GM12878 (cell line): ENCODE results near the gene MARVELD2. TPM values are rescaled to one million over a fixed set of nuclear protein-coding genes. Genes with fewer than 3 reads are reported as not detected.

ENCODE experiments used
- ATAC-seq: fragments of 200-7000 bp; cut with Tn5 transposase; 3 replicates; pipeline ENCODE4 v1.9.1; 2020; ENCODE audit warnings: mild to moderate bottlenecking, moderate library complexity
- BruUV-seq: library from RNA; stranded (reverse); fragments of 400-500 nt; replicated peaks from 2 replicates; lab custom pipeline; 2021; lab: Mats Ljungman, UMichigan
- CTCF ChIA-PET: fragments of 300-600 bp; sonication (Branson Sonifier 250); formaldehyde crosslinking; extraction: SDS; loops from one replicate; lab custom pipeline; 2021; ENCODE audit warnings: inconsistent platforms; lab: Yijun Ruan, JAX
- POLR2A ChIA-PET: fragments of 350-600 bp; formaldehyde crosslinking; extraction: SDS; loops from one replicate; lab custom pipeline; 2021; ENCODE audit warnings: inconsistent platforms; lab: Charles Lee
- RAD21 ChIA-PET: fragments of 300-600 bp; sonication (Branson Sonifier 250); formaldehyde crosslinking; loops from one replicate; lab custom pipeline; 2023; ENCODE audit warnings: antibody characterized with exemption; ENCODE audit not compliant: unreplicated experiment; lab: Charles Lee
- SMC1A ChIA-PET: fragments of 300-600 bp; sonication (Branson Sonifier 250); formaldehyde crosslinking; loops from one replicate; lab custom pipeline; 2023; ENCODE audit not compliant: unreplicated experiment, uncharacterized antibody; lab: Charles Lee
- DNase-seq: peaks from one replicate; pipeline ENCODE4 v3.0.0-alpha.2; 2011; ENCODE audit warnings: low read depth, low spot score
- FAIRE-seq: peaks from 3 replicates; lab custom pipeline; 2011; peaks lifted over from hg19 to GRCh38; lab: Jason Lieb, UNC
- H2AFZ ChIP-seq: 2 replicates; pipeline ENCODE4 v1.6.0; 2011; ENCODE audit warnings: low read depth, low read length, control low read depth; ENCODE audit not compliant: control insufficient read depth
- H3K27ac ChIP-seq: 2 replicates; pipeline ENCODE4 v1.5.1; 2011; ENCODE audit warnings: control low read depth; ENCODE audit not compliant: control insufficient read depth, insufficient read depth
- H3K27me3 ChIP-seq, 2 experiments: replicated peaks in 1 of 2; 2 replicates each; pipeline versions ENCODE4 v1.6.0 to v1.6.1; 2011; ENCODE audit warnings: low read length in 1 of 2; ENCODE audit not compliant: control insufficient read depth in 2 of 2, insufficient read depth in 2 of 2
- H3K36me3 ChIP-seq, 2 experiments: 2 replicates each; pipeline ENCODE4 v1.5.1; 2011; ENCODE audit warnings: low read length in 1 of 2; ENCODE audit not compliant: control insufficient read depth in 2 of 2, insufficient read depth in 2 of 2
- H3K4me1 ChIP-seq: 2 replicates; pipeline ENCODE4 v1.6.1; 2011; ENCODE audit warnings: mild to moderate bottlenecking, low read length, moderate library complexity, mixed read lengths; ENCODE audit not compliant: control insufficient read depth, insufficient read depth
- H3K4me2 ChIP-seq: 2 replicates; pipeline ENCODE4 v1.6.0; 2011; ENCODE audit warnings: control low read depth; ENCODE audit not compliant: control insufficient read depth, insufficient read depth
- H3K4me3 ChIP-seq: fragments of 200-600 bp; sonication (generic); 2 replicates; pipeline ENCODE4 v1.5.1; 2016
- H3K79me2 ChIP-seq: 2 replicates; pipeline ENCODE4 v1.6.0; 2011; ENCODE audit warnings: low read length; ENCODE audit not compliant: control insufficient read depth, insufficient read depth
- H3K9ac ChIP-seq: 2 replicates; pipeline ENCODE4 v1.8.0; 2011; ENCODE audit warnings: low read length, control low read depth, mixed read lengths; ENCODE audit not compliant: control insufficient read depth, insufficient read depth
- H3K9me3 ChIP-seq: replicated peaks from 3 replicates; pipeline ENCODE4 v1.5.1; 2011; ENCODE audit warnings: mild to moderate bottlenecking, low read length; ENCODE audit not compliant: control insufficient read depth, insufficient read depth
- H4K20me1 ChIP-seq: 2 replicates; pipeline ENCODE4 v1.6.0; 2011; ENCODE audit not compliant: control insufficient read depth, insufficient read depth
- CUX1 ChIP-seq: IDR thresholded peaks from 2 replicates; pipeline ENCODE4 v1.6.1; 2012; ENCODE audit warnings: improper control_type of control experiment, low read depth, low read length; ENCODE audit not compliant: insufficient replicate concordance
- EED ChIP-seq: sonication (generic); IDR thresholded peaks from 2 replicates; pipeline ENCODE4 v1.6.1; 2016; ENCODE audit warnings: antibody characterized with exemption, low read depth
- EGR1 ChIP-seq, 2 experiments: IDR thresholded peaks; 1 replicate in 1 of 2; 2 replicates in 1 of 2; pipeline ENCODE4 v1.6.1; 2011 to 2012; ENCODE audit warnings: low read depth in 2 of 2, low read length in 2 of 2, borderline replicate concordance in 1 of 2, mild to moderate bottlenecking in 1 of 2, moderate library complexity in 1 of 2
- ETV6 ChIP-seq, 2 experiments: fragments of 450-650 bp in 1 of 2; IDR thresholded peaks in 1 of 2; conservative IDR thresholded peaks in 1 of 2; 2 replicates each; pipeline ENCODE4 v1.6.1; 2014; ENCODE audit warnings: antibody characterized with exemption in 1 of 2, borderline replicate concordance in 1 of 2, low read depth in 1 of 2, mild to moderate bottlenecking in 1 of 2, moderate library complexity in 1 of 2
- FOXM1 ChIP-seq: IDR thresholded peaks from 2 replicates; pipeline ENCODE4 v1.6.1; 2012; ENCODE audit warnings: low read depth, mild to moderate bottlenecking, inconsistent platforms, low read length, moderate library complexity
- IKZF2 ChIP-seq, 2 experiments: fragments of 450-650 bp; IDR thresholded peaks; 2 replicates each; pipeline ENCODE4 v1.6.1; 2017; ENCODE audit warnings: mild to moderate bottlenecking in 2 of 2, moderate library complexity in 2 of 2
- NFIC ChIP-seq: IDR thresholded peaks from 2 replicates; pipeline ENCODE4 v1.6.1; 2012; ENCODE audit warnings: low read depth, mild to moderate bottlenecking, inconsistent platforms, low read length, moderate library complexity
- RUNX3 ChIP-seq: IDR thresholded peaks from 2 replicates; pipeline ENCODE4 v1.6.1; 2012; ENCODE audit warnings: low read length, inconsistent platforms
- SPI1 ChIP-seq: IDR thresholded peaks from 2 replicates; pipeline ENCODE4 v1.6.1; 2011; ENCODE audit warnings: low read depth, mild to moderate bottlenecking, low read length, moderate library complexity, borderline replicate concordance; ENCODE audit not compliant: insufficient read depth
- TCF12 ChIP-seq: IDR thresholded peaks from 2 replicates; pipeline ENCODE4 v1.6.1; 2011; ENCODE audit warnings: low read depth, mild to moderate bottlenecking, low read length
- ZBTB4 ChIP-seq: fragments of 450-650 bp; formaldehyde crosslinking; IDR thresholded peaks from 2 replicates; pipeline ENCODE4 v1.4.0; 2022; ENCODE audit warnings: mild to moderate bottlenecking, moderate library complexity
- whole genome bisulfite sequencing: methylation state at CpG from one replicate; pipeline ENCODE4 v1.1.6; 2016; ENCODE audit warnings: low lambda C conversion rate; ENCODE audit not compliant: insufficient replicate concordance, insufficient coverage; ENCODE audit errors: missing lambda C conversion rate; 5-methylcytosine and 5-hydroxymethylcytosine counted together
- in situ Hi-C: fragments of 300-500 bp; cut with MboI; formaldehyde crosslinking; loops from 9 replicates; pipeline ENCODE4 v1.14.3; 2018; ENCODE audit warnings: mixed read lengths
- intact Hi-C: fragments of 100-400 bp; cut with micrococcal nuclease; formaldehyde crosslinking; loops from one replicate; pipeline ENCODE4 v1.14.2; 2022; ENCODE audit not compliant: unreplicated experiment
- polyA plus RNA-seq, 11 experiments: library from polyadenylated mRNA; depleted of rRNA in 4 of 11; unstranded in 6 of 11; stranded (reverse) in 5 of 11; fragments of >200 nt; fragmentation: Nextera tagmentation in 4 of 11; fragmentation: Illumina TruSeq in 1 of 11; extraction: Ambion mirVana in 4 of 11; extraction: Trizol in 1 of 11; gene quantifications; 1 replicate in 1 of 11; 2 replicates in 10 of 11; pipeline versions ENCODE4 v1.2.1 to v1.2.3, GENCODE V29; 2011 to 2016; ENCODE audit warnings: inconsistent platforms in 2 of 11, missing spikeins in 2 of 11, low read depth in 1 of 11
- total RNA-seq, 4 experiments: library from RNA; depleted of rRNA in 3 of 4; stranded (reverse); fragments of >200 nt in 3 of 4; fragmentation: Illumina TruSeq in 1 of 4; extraction: Trizol in 1 of 4; gene quantifications; 2 replicates each; pipeline versions ENCODE4 v1.2.1 to v1.2.3, GENCODE V29; 2013 to 2021

Gene MARVELD2
- total and polyA plus RNA-seq, 10 of the 15 experiments (the other 5 are each of a cell fraction or from before 2014, with no cell fraction given), result 0.37 to 6.2 (median 3.8) TPM

- ChIA-PET CTCF (interaction anchor here (1.0 kb wide), 1 partner anchor 36 kb away, joined by 4 read pairs; no protein-coding TSS in a partner anchor), SMC1A (interaction anchor here (0.6 to 3.8 kb wide), 9 partner anchors 8 to 338 kb away, joined by 3 to 13 read pairs (median 4); no protein-coding TSS in a partner anchor), POLR2A (interaction anchor here (0.7 kb wide), 1 partner anchor 97 kb away, joined by 3 read pairs; no protein-coding TSS in a partner anchor)
- BruUV-seq, result no TSS peak
- H3K4me3 ChIP-seq, result peak overlapping the region; percentile 44; the same call in 1 of the 2 replicates
- FAIRE-seq (no peak), DNase-seq (peak; percentile 52), ATAC-seq (peak; percentile 9; the same call in 2 of the 3 replicates)
- 0% methylated on average over 1 of the region's 1 CpG for WGBS
- H4K20me1 ChIP-seq, result no peaks in the 10 kb centered on the region
- in situ Hi-C loops, result no loop called here
- H3K4me1 ChIP-seq, result peaks cover 26% of the 10 kb centered on the region
- peak overlapping the region; percentile 63 for H3K4me2 ChIP-seq
- peak overlapping the region; percentile 28; the same call in 1 of the 2 replicates for H2AFZ ChIP-seq
- TF ChIP-seq EED (peak; percentile 32; the same call in 1 of the 2 replicates), ETV6 (conservative IDR thresholded peaks at IDR 0.05 in 1 of 2, IDR thresholded peaks at IDR 0.05 in 1 of 2; ENCODE audit: borderline replicate concordance in 1 of 2, low read depth in 1 of 2) (no peak), RUNX3 (0 out of 2 replicates have a peak, but pooled peaks have one; percentile 4), SPI1 (peak; percentile 79), IKZF2 (IDR thresholded peaks at IDR 0.05) (peak in 1 of 2 experiments; percentile 37; a peak in 2 of 4 replicates), NFIC (peak; percentile 65), FOXM1 (0 out of 2 replicates have a peak, but pooled peaks have one; percentile 40), CUX1 (no peak), EGR1 (IDR thresholded peaks at IDR 0.05; ENCODE audit: borderline replicate concordance in 1 of 2, low read depth in 2 of 2, low read length in 2 of 2) (no peak), TCF12 (no peak), ZBTB4 (CRISPR knock-in tag) (no peak)
- TF ChIP-seq, all 136 proteins: peak for 6
- intact Hi-C loops, result no loop called here
- H3K36me3 ChIP-seq, result no peaks in the 10 kb centered on the region
- H3K9ac ChIP-seq, result peak overlapping the region; percentile 37; the same call in 1 of the 2 replicates
- H3K9me3 ChIP-seq, result peaks cover 15% of the 10 kb centered on the region
- H3K27me3 ChIP-seq, result no peaks in the 10 kb centered on the region
- RAD21 ChIA-PET, result interaction anchor here (1.6 kb wide), 1 partner anchor 36 kb away, joined by 4 read pairs; no protein-coding TSS in a partner anchor
- H3K79me2 ChIP-seq, result no peaks in the 10 kb centered on the region
- peak overlapping the region; percentile 94 for H3K27ac ChIP-seq
Observed at GRCh38 chr5:69468631-69469030, 53.7 kb downstream of the MARVELD2 start.
